Lower leg skin (tissue), 3 donors: ENCODE results near the gene CCDC141.

Experiments
- CTCF ChIP-seq, 3 donors: fragments of 450-650 bp; IDR thresholded peaks; one replicate each; pipeline ENCODE4 v1.5.1; 2016; ENCODE audit warnings: antibody characterized with exemption in 3 of 3, mild to moderate bottlenecking in 3 of 3, moderate library complexity in 2 of 3
- POLR2A ChIP-seq, 2 donors: fragments of 450-650 bp; IDR thresholded peaks; one replicate each; pipeline ENCODE4 v1.6.1; 2016 to 2017; ENCODE audit warnings: antibody characterized with exemption in 2 of 2, mild to moderate bottlenecking in 1 of 2, moderate library complexity in 1 of 2

- TF ChIP-seq POLR2A (IDR thresholded peaks at IDR 0.05) (no peak), CTCF (IDR thresholded peaks at IDR 0.05) (no peak)
These were observed 134.3 kb downstream of the CCDC141 start for GRCh38 chr2:178915423-178916173.
